HEK293 (cell line): Measurements from ENCODE around the gene ZDHHC8.
A peak's percentile ranks its signal among the peaks of the same experiment; 100 is the strongest.

ENCODE experiments used
- CTCF ChIA-PET: fragments of 350-600 bp; formaldehyde crosslinking; extraction: SDS; loops from one replicate; lab custom pipeline; 2021; ENCODE audit warnings: antibody characterized with exemption; lab: Yijun Ruan, JAX
- POLR2A ChIA-PET: fragments of 300-600 bp; formaldehyde crosslinking; extraction: SDS; loops from one replicate; lab custom pipeline; 2020; ENCODE audit warnings: antibody characterized with exemption, inconsistent platforms; lab: Yijun Ruan, JAX
- H3K27ac ChIP-seq: fragments of 200-500 bp; sonication (Bioruptor generic); 2 replicates; pipeline ENCODE4 v1.5.1; 2014; ENCODE audit warnings: low read depth, low read length, control low read depth, inconsistent platforms; ENCODE audit errors: extremely low read depth
- H3K36me3 ChIP-seq, 2 experiments: fragments of 200-500 bp in 1 of 2; sonication (Bioruptor generic) in 1 of 2; 1 replicate in 1 of 2; 2 replicates in 1 of 2; pipeline ENCODE4 v1.5.1; 2014 to 2017; ENCODE audit warnings: inconsistent platforms in 2 of 2, low read length in 2 of 2; ENCODE audit not compliant: control insufficient read depth in 2 of 2, insufficient read depth in 1 of 2
- H3K4me1 ChIP-seq: fragments of 200-500 bp; sonication (Bioruptor generic); 2 replicates; pipeline ENCODE4 v1.5.1; 2014; ENCODE audit warnings: mild to moderate bottlenecking, low read length, inconsistent platforms; ENCODE audit not compliant: control insufficient read depth, insufficient read depth
- H3K4me3 ChIP-seq: 2 replicates; pipeline ENCODE4 v1.5.1; 2011; ENCODE audit warnings: low read depth, mild to moderate bottlenecking, control low read depth, low read length, moderate library complexity
- H3K9me3 ChIP-seq: fragments of 200-500 bp; sonication (Bioruptor generic); 2 replicates; pipeline ENCODE4 v1.5.1; 2014; ENCODE audit warnings: low read depth, low read length, inconsistent platforms; ENCODE audit not compliant: control insufficient read depth, insufficient read depth
- BCL11A ChIP-seq: fragments of 450-650 bp; formaldehyde crosslinking; IDR thresholded peaks from 2 replicates; pipeline ENCODE4 v1.5.1; 2016; ENCODE audit warnings: low read depth, missing biosample characterization, missing genetic modification characterization
- GFI1B ChIP-seq: fragments of 450-650 bp; formaldehyde crosslinking; IDR thresholded peaks from 2 replicates; pipeline ENCODE4 v1.5.1; 2016; ENCODE audit warnings: missing biosample characterization, missing genetic modification characterization
- KLF7 ChIP-seq: fragments of 450-650 bp; formaldehyde crosslinking; IDR thresholded peaks from 2 replicates; pipeline ENCODE4 v1.5.1; 2016; ENCODE audit warnings: missing biosample characterization, missing genetic modification characterization, borderline replicate concordance
- OSR2 ChIP-seq: fragments of 450-650 bp; formaldehyde crosslinking; IDR thresholded peaks from 2 replicates; pipeline ENCODE4 v1.5.1; 2016; ENCODE audit warnings: missing biosample characterization, missing genetic modification characterization
- REPIN1 ChIP-seq: fragments of 450-650 bp; formaldehyde crosslinking; IDR thresholded peaks from 2 replicates; pipeline ENCODE4 v1.5.1; 2017; ENCODE audit warnings: missing biosample characterization, missing genetic modification characterization, low read depth
- SCRT1 ChIP-seq: fragments of 450-650 bp; formaldehyde crosslinking; IDR thresholded peaks from 2 replicates; pipeline ENCODE4 v1.5.1; 2016; ENCODE audit warnings: missing biosample characterization, missing genetic modification characterization, borderline replicate concordance
- ZNF423 ChIP-seq: fragments of 450-650 bp; formaldehyde crosslinking; IDR thresholded peaks from 2 replicates; pipeline ENCODE4 v1.5.1; 2016; ENCODE audit warnings: missing biosample characterization, missing genetic modification characterization
- ZNF433 ChIP-seq: fragments of 450-650 bp; formaldehyde crosslinking; IDR thresholded peaks from 2 replicates; pipeline ENCODE4 v1.5.1; 2016; ENCODE audit warnings: missing biosample characterization, missing genetic modification characterization, low read depth
- ZNF558 ChIP-seq: fragments of 450-650 bp; formaldehyde crosslinking; IDR thresholded peaks from 2 replicates; pipeline ENCODE4 v1.5.1; 2016; ENCODE audit warnings: missing biosample characterization, missing genetic modification characterization
- ZNF76 ChIP-seq: fragments of 450-650 bp; formaldehyde crosslinking; IDR thresholded peaks from 2 replicates; pipeline ENCODE4; 2016; ENCODE audit warnings: low read depth, missing biosample characterization, missing genetic modification characterization, borderline replicate concordance
- TF ChIP-seq, protein P1 (sequence below): fragments of 450-650 bp; formaldehyde crosslinking; IDR thresholded peaks from 2 replicates; pipeline ENCODE4 v1.5.1; 2017; ENCODE audit warnings: missing biosample characterization, missing genetic modification characterization
- TF ChIP-seq, protein P2 (sequence below): fragments of 450-650 bp; formaldehyde crosslinking; IDR thresholded peaks from 2 replicates; pipeline ENCODE4 v1.5.1; 2016; ENCODE audit warnings: missing biosample characterization, missing genetic modification characterization
- TF ChIP-seq, protein P3 (sequence below): fragments of 450-650 bp; formaldehyde crosslinking; IDR thresholded peaks from 2 replicates; pipeline ENCODE4 v1.5.0; 2017; ENCODE audit warnings: missing biosample characterization, missing genetic modification characterization, borderline replicate concordance

ZDHHC8 gene

DNA sequence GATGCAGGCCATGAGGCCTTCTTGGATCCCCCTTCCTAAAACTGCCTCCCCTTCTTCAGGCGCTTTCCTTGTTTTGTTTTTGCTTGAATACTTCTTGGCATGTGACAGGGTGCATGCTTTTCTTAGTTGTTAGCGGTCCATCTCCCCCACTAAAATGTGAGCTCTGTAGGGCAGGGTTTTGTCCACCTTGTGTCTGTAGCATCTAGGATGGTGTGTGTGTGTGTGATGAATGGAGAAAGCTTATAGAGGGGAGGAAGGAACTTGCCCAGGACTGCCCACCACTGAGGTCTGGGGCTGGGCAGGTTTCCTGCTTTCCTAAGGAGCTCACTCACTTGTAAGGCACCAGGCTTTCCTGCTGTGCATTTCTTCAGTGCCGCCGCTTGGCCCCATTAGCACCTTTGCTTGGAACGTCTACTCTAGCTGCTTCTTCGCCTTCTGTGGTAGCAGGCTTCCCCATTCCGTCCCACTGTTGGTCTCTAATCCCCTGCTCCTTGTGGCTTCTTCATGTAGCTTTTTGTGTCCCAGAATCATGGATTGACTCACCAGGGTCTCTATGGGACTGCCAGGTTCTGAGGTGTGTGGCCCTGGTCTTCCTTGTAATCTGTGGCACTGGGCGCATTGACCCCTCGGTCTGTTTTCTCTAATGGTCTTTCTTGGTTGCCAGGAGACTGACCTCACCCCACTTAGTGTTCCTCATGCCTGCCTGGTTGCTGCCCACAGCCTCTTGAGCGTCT is 48.3 kb upstream of the ZDHHC8 start:
- CTCF ChIA-PET, result interaction anchor here (0.7 to 1.6 kb wide), 5 partner anchors 13 to 135 kb away, joined by 3 to 5 read pairs (median 3); no protein-coding TSS in a partner anchor
- peaks cover 15 to 69% of the 10 kb centered on the region in 2 experiments for H3K36me3 ChIP-seq
- no peaks in the 10 kb centered on the region; the same call in 1 of the 2 replicates for H3K4me1 ChIP-seq
- H3K9me3 ChIP-seq, result no peaks in the 10 kb centered on the region
- TF ChIP-seq SCRT1 (tag by site-specific recombination) (no peak), ZNF558 (tag by site-specific recombination) (no peak), ZNF433 (no peak), OSR2 (peak; percentile 58; the same call in 1 of the 2 replicates)
- H3K4me3 ChIP-seq, result no peak overlapping the region; the same call in 1 of the 2 replicates
- POLR2A ChIA-PET, result interaction anchor here (1.4 kb wide), 1 partner anchor 34 kb away, joined by 5 read pairs; the partner anchor contains the start of gene TRMT2A
- H3K27ac ChIP-seq, result peak overlapping the region; percentile 20; the same call in 1 of the 2 replicates

DNA sequence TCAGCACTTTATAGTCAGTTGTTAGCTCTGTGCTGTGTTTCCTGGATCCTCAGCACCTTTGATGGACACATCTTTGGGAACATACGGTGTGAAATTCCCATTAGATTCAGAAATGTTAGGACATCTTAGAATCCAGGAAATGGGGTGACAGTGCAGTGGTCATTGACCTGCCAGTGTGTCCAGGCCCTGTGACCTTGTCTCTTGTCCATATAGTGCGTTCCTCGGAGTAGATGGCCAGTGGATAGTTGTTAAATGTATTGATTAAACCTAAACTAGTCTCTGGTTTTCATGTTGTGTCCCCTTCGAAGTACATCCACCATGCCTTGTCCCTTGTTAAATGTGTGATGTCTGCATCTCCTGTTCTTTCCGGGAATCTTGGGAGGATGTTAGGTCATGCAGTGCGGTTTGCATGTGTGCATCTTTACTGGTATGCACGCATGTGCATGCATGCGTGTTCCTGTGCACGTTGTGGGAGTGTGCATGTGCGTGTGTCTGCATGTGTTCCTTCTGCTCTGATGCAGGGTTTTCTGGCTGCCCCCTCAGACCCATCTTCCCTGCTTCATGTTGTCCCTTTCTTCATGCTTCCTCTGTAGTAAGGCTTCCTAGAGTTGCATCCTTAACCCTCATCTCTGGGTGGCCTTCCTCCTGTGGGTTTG is 47.6 kb upstream of the ZDHHC8 start:
- CTCF ChIA-PET, result interaction anchor here (0.6 to 2.6 kb wide), 9 partner anchors 10 to 112 kb away, joined by 3 to 11 read pairs (median 3); no protein-coding TSS in a partner anchor
- no peaks in the 10 kb centered on the region; the same call in 1 of the 2 replicates for H3K4me1 ChIP-seq
- TF ChIP-seq BCL11A (no peak), REPIN1 (tag by site-specific recombination) (no peak), ZNF76 (tag by site-specific recombination) (no peak), SCRT1 (tag by site-specific recombination) (no peak), GFI1B (tag by site-specific recombination) (no peak), KLF7 (tag by site-specific recombination) (no peak), ZNF423 (tag by site-specific recombination) (no peak)
- TF ChIP-seq, protein P1, sequence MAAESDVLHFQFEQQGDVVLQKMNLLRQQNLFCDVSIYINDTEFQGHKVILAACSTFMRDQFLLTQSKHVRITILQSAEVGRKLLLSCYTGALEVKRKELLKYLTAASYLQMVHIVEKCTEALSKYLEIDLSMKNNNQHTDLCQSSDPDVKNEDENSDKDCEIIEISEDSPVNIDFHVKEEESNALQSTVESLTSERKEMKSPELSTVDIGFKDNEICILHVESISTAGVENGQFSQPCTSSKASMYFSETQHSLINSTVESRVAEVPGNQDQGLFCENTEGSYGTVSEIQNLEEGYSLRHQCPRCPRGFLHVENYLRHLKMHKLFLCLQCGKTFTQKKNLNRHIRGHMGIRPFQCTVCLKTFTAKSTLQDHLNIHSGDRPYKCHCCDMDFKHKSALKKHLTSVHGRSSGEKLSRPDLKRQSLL, result no peak
- TF ChIP-seq, protein P2, sequence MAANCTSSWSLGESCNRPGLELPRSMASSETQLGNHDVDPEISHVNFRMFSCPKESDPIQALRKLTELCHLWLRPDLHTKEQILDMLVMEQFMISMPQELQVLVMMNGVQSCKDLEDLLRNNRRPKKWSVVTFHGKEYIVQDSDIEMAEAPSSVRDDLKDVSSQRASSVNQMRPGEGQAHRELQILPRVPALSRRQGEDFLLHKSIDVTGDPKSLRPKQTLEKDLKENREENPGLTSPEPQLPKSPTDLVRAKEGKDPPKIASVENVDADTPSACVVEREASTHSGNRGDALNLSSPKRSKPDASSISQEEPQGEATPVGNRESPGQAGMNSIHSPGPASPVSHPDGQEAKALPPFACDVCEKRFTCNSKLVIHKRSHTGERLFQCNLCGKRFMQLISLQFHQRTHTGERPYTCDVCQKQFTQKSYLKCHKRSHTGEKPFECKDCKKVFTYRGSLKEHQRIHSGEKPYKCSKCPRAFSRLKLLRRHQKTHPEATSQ (tag by site-specific recombination), result no peak
- TF ChIP-seq, protein P3, sequence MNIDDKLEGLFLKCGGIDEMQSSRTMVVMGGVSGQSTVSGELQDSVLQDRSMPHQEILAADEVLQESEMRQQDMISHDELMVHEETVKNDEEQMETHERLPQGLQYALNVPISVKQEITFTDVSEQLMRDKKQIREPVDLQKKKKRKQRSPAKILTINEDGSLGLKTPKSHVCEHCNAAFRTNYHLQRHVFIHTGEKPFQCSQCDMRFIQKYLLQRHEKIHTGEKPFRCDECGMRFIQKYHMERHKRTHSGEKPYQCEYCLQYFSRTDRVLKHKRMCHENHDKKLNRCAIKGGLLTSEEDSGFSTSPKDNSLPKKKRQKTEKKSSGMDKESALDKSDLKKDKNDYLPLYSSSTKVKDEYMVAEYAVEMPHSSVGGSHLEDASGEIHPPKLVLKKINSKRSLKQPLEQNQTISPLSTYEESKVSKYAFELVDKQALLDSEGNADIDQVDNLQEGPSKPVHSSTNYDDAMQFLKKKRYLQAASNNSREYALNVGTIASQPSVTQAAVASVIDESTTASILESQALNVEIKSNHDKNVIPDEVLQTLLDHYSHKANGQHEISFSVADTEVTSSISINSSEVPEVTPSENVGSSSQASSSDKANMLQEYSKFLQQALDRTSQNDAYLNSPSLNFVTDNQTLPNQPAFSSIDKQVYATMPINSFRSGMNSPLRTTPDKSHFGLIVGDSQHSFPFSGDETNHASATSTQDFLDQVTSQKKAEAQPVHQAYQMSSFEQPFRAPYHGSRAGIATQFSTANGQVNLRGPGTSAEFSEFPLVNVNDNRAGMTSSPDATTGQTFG, result no peak
- TF ChIP-seq, all 188 proteins: peak for 0
- POLR2A ChIA-PET, result interaction anchor here (1.4 kb wide), 1 partner anchor 33 kb away, joined by 5 read pairs; the partner anchor contains the start of gene TRMT2A
- peak overlapping the region; percentile 20; the same call in 1 of the 2 replicates for H3K27ac ChIP-seq
- H3K4me3 ChIP-seq, result no peak overlapping the region
- no peaks in the 10 kb centered on the region for H3K9me3 ChIP-seq
- H3K36me3 ChIP-seq, result peaks cover 18 to 76% of the 10 kb centered on the region in 2 experiments
